KOPT-K1 (cell line): ENCODE data around the gene SREBF1.

ENCODE experiments used
- H3K27ac ChIP-seq: fragments of 200-600 bp; sonication (generic); 2 replicates; pipeline ENCODE4 v1.5.1; 2016; ENCODE audit warnings: antibody characterized with exemption, mild to moderate bottlenecking, low read depth, low read length; ENCODE audit not compliant: poor library complexity, severe bottlenecking
- H3K36me3 ChIP-seq: fragments of 200-600 bp; sonication (generic); 2 replicates; pipeline ENCODE4 v1.5.1; 2017; ENCODE audit warnings: antibody characterized with exemption, mild to moderate bottlenecking, low read length, moderate library complexity; ENCODE audit not compliant: insufficient read depth
- H3K9me3 ChIP-seq: fragments of 200-600 bp; sonication (generic); 2 replicates; pipeline ENCODE4 v1.5.1; 2017; ENCODE audit warnings: antibody characterized with exemption, low read length, mild to moderate bottlenecking; ENCODE audit not compliant: insufficient read depth, poor library complexity, severe bottlenecking

SREBF1 gene

GRCh38 chr17:17826342-17826713, 10.5 kb downstream of the SREBF1 start:
- Histone ChIP-seq H3K9me3 (no peaks in the 10 kb centered on the region), H3K36me3 (peaks cover 26% of the 10 kb centered on the region), H3K27ac (peak overlapping the region; percentile 98)

DNA sequence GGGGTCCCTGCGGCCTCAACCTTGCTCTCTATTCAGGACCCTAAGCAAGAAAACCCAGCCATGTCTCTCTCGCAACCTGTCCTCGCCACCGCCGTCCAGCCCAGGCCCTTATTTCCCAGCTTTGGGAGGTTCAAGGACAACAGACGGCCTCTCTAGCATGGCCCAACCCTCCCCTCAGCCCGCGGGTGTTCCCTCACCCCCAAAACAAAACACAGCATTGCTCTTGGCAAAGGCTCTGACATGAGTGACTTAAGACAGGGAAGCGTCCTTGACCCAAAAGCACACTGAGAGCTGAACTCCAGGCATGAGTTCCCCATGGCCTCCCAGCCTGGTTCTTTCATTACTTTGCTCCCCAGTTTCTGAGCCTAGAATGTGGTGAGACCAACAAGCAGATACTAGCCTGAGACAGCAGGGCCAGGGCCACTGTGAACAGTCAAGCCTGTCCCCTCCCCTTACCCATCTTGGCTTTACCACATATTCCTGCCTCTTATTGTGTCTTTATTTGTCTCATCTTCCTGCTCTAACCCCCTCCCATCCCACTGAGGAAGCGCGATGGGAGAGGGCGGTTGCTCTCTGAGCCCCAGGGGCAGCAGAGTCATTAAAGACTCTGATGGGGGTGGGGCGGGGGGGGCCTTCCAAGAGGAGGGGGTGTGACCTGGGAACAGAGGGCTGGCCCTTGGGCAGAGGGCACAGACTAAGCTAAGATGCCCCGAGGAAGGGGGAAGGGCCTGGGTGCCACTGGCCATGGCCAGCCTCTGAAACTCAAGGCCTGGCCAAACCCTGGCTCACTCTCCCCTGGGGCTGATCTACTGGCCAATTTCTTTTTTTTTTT, 11.8 kb downstream of the SREBF1 start:
- Histone ChIP-seq H3K9me3 (no peaks in the 10 kb centered on the region), H3K27ac (peak overlapping the region; percentile 98), H3K36me3 (peaks cover 26% of the 10 kb centered on the region)

DNA sequence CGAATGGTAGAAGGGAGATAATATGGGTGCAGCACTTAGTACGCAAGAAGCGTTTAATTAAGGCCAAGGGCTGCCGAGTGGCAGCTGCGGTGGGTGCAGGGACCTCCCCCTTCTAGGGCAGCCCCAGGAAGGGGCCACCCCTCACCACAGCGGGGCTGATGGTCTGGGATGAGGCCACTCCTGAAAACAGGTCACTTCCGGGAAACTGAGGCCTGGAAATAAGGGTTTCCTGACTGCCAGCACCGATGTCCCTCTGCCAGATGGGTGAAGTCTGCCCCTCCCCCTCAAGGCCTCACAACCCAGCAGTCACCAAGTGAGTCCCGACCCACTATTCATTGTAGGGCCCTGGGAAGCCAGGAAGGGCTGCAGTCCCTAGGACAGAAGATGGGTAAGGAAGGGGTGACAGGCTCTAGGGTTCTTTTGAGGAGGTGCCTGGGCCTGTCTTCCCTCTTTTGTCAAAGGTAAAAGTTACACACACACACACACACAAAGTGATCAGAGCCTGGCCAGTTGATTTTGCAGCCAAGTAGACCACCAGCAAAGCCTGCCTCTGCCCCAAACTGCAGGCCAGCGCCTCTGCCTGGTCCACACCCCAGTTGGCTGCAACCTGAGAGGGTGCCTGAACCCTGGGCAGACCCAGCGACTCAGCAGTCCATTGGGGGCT, 12.5 kb downstream of the SREBF1 start:
- H3K27ac ChIP-seq = peak overlapping the region; percentile 98
- H3K36me3 ChIP-seq = peaks cover 26% of the 10 kb centered on the region
- H3K9me3 ChIP-seq = no peaks in the 10 kb centered on the region

- Histone ChIP-seq H3K9me3 (no peaks in the 10 kb centered on the region), H3K27ac (peak overlapping the region; percentile 98), H3K36me3 (peaks cover 32% of the 10 kb centered on the region)
Measured at GRCh38 chr17:17823433-17824118, 13.2 kb downstream of the SREBF1 start.

GRCh38 chr17:17822616-17823015, 14.2 kb downstream of the SREBF1 start:
- Histone ChIP-seq H3K27ac (peak overlapping the region; percentile 95), H3K36me3 (peaks cover 42% of the 10 kb centered on the region), H3K9me3 (no peaks in the 10 kb centered on the region)

DNA sequence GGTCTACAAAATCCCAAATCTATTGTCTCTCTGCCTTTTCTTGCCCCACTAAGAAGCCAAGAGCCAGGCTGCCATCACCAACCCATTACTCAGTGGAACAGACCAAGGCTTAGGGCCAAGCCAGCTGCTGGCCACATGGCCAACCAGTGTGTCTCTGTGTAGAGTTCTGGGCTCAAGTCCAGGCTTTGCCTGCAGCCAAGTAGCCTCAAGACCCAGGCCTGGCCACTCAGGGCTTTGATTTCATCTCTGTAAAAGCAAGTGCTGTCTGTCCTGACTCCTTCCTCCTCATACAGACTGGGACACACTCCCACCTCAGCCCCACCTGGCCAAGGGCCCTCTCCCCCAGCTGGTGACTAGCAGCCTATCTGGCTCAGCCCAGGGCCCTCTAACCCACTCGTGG, 14.6 kb downstream of the SREBF1 start:
- Histone ChIP-seq H3K9me3 (no peaks in the 10 kb centered on the region), H3K27ac (peak overlapping the region; percentile 95), H3K36me3 (peaks cover 46% of the 10 kb centered on the region)

DNA sequence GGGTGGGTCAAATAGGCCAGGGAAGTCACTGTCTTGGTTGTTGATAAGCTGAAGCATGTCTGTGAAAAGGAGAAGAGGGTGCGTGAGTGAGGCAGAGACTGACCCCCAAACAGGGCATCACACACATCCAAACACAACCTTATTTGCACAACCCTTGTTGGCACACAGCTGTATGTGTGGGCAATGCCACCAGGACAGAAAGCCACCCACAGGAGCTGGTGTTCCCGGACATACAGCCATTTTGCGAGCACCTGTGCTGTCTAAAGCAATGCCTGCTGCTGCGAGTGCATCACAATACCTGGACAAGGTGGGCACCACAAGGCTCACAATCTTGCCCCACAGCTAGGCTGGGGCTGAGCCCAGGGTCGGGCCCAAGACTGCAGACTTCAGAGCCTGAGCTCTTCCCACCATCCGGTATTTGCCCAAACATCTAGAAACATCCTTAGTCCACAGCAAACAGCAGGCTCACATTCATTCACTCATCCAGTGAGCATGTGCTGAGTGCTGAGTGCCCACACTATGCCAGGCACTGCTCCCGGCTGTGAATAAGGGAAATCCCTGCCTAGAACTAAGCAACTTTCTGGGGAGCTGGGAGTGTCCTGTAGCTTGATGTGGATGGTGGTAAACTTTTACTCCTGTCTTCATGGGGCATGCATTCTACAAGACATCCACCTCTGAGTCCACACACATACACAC, 16.2 kb downstream of the SREBF1 start:
- peak overlapping the region; percentile 95 for H3K27ac ChIP-seq
- no peaks in the 10 kb centered on the region for H3K9me3 ChIP-seq
- peaks cover 61% of the 10 kb centered on the region for H3K36me3 ChIP-seq

- Histone ChIP-seq H3K27ac (no peak overlapping the region), H3K36me3 (peaks cover 66% of the 10 kb centered on the region)
Measured at GRCh38 chr17:17820046-17820445, 16.7 kb downstream of the SREBF1 start.

DNA sequence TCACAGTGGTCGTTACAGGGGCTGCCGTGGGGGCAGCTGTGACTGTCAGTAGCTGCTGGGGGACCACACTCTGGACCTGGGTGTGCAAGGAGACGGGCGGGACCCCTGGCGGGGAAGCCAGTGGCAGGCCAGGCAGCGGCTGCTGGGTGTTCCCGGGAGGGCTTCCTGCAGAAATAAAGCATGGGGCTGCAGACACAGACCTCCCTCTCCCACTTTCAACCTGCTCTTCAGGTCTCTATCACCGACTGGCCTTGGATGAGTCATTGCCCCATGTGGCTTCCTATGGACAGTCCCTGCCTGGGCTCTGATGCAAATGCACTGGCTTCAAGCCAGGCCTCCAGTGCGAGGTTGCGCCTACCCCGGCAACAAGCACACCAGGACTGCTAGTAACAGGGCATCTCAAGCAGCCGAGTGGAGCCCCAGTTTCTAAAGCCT, 17.2 kb downstream of the SREBF1 start:
- Histone ChIP-seq H3K27ac (no peak overlapping the region), H3K9me3 (no peaks in the 10 kb centered on the region), H3K36me3 (peaks cover 71% of the 10 kb centered on the region)

More at GRCh38 chr17:17820046-17820445, 16.7 kb downstream of the SREBF1 start:
- no peaks in the 10 kb centered on the region for H3K9me3 ChIP-seq

GRCh38 chr17:17819111-17819510, 17.7 kb downstream of the SREBF1 start:
- Histone ChIP-seq H3K36me3 (peaks cover 76% of the 10 kb centered on the region), H3K27ac (peak overlapping the region; percentile 1), H3K9me3 (no peaks in the 10 kb centered on the region)

DNA sequence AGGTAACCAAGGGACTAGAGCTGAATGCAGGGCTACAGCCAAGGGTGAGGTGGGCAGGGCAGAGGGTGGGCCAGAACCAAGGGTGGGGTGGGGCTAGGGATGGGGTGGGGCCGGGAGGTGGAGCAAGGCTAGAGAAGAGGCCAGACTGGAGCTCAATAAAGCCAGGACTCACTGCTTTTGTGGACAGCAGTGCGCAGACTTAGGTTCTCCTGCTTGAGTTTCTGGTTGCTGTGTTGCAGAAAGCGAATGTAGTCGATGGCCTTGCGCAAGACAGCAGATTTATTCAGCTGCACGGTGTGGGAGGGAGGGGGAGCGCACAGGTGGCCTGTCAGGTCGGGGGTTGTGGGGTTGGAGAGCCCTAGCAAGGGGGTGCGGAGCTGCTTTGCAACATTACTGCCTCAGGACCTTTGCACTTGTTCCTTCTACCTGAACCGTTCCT, 18.7 kb downstream of the SREBF1 start:
- H3K27ac ChIP-seq = no peak overlapping the region
- H3K36me3 ChIP-seq = peaks cover 85% of the 10 kb centered on the region
- H3K9me3 ChIP-seq = no peaks in the 10 kb centered on the region

- Histone ChIP-seq H3K36me3 (peaks cover 88% of the 10 kb centered on the region), H3K9me3 (no peaks in the 10 kb centered on the region), H3K27ac (no peak overlapping the region)
Measured at GRCh38 chr17:17817552-17817947, 19.2 kb downstream of the SREBF1 start.

- Histone ChIP-seq H3K27ac (no peak overlapping the region), H3K9me3 (no peaks in the 10 kb centered on the region), H3K36me3 (peaks cover 93% of the 10 kb centered on the region)
Measured at GRCh38 chr17:17816831-17817551, 19.8 kb downstream of the SREBF1 start.

- H3K36me3 ChIP-seq = peaks cover 99% of the 10 kb centered on the region
- no peak overlapping the region for H3K27ac ChIP-seq
- no peaks in the 10 kb centered on the region for H3K9me3 ChIP-seq
Measured at GRCh38 chr17:17816240-17816814, 20.5 kb downstream of the SREBF1 start.
